ENCODE measurements around the gene FSTL4. TPM values are rescaled to one million over a fixed set of nuclear protein-coding genes. Genes with fewer than 3 reads are reported as not detected.

FSTL4 gene
- total RNA-seq, 2 experiments from 2014 or later = not detected

DNA sequence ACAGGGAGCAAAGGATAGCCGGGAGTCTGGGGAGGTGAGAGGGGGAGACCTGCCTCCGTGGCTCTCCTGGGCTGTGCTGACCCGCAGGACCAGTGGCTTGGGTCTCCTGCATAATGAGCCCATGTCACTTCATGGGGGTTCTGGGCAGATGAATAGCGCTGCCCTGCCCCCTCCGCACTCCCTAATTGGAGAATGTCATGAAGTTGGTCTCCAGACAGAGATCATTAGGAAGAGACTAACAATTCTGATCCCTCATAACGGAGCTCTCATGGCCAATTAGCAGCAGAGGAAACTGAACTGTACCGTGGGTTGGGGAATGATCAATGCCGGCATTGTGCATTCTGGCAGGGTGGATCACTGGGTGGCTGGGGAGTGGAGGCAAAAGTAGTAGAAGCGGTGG lies 186.1 kb downstream of the FSTL4 start:
- H2AFZ ChIP-seq (ENCODE audit: low read length) = no peak overlapping the region
- no TSS peak for BruUV-seq (replicated peaks)
- H3K4me1 ChIP-seq (ENCODE audit: insufficient read depth, low read length, poor library complexity, severe bottlenecking) = peaks cover 9% of the 10 kb centered on the region
- no peaks in the 10 kb centered on the region for H3K36me3 ChIP-seq (ENCODE audit: insufficient read depth, low read length)
- no peaks in the 10 kb centered on the region for H3K9me2 ChIP-seq (ENCODE audit: insufficient read depth, low read length)
- intact Hi-C loops (cut with micrococcal nuclease; ENCODE audit: unreplicated experiment) = no loop called here
- no peak overlapping the region for H3K4me3 ChIP-seq (ENCODE audit: low read depth, low read length, poor library complexity, severe bottlenecking)
- H3K4me2 ChIP-seq (ENCODE audit: low read length) = no peak overlapping the region
- H4K20me1 ChIP-seq (ENCODE audit: insufficient read depth, low read length) = no peaks in the 10 kb centered on the region
- no peak for TF ChIP-seq EZH2phosphoT487 (IDR thresholded peaks at IDR 0.05; ENCODE audit: borderline replicate concordance, low read depth, low read length)
- TF ChIP-seq, protein P1, sequence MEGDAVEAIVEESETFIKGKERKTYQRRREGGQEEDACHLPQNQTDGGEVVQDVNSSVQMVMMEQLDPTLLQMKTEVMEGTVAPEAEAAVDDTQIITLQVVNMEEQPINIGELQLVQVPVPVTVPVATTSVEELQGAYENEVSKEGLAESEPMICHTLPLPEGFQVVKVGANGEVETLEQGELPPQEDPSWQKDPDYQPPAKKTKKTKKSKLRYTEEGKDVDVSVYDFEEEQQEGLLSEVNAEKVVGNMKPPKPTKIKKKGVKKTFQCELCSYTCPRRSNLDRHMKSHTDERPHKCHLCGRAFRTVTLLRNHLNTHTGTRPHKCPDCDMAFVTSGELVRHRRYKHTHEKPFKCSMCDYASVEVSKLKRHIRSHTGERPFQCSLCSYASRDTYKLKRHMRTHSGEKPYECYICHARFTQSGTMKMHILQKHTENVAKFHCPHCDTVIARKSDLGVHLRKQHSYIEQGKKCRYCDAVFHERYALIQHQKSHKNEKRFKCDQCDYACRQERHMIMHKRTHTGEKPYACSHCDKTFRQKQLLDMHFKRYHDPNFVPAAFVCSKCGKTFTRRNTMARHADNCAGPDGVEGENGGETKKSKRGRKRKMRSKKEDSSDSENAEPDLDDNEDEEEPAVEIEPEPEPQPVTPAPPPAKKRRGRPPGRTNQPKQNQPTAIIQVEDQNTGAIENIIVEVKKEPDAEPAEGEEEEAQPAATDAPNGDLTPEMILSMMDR (conservative IDR thresholded peaks at IDR 0.05; ENCODE audit: low read length) = no peak
- DNase-seq (ENCODE audit: low spot score) = no peak
- no peak overlapping the region for H3K27ac ChIP-seq (ENCODE audit: low read depth, low read length, poor library complexity, severe bottlenecking)
- POLR2A ChIA-PET = no interaction called here
- H3K79me2 ChIP-seq (ENCODE audit: insufficient read depth, low read depth, low read length) = no peaks in the 10 kb centered on the region
- H3K9me3 ChIP-seq (ENCODE audit: low read length) = no peaks in the 10 kb centered on the region
- CTCF ChIA-PET (ENCODE audit: unreplicated experiment) = no interaction called here

DNA sequence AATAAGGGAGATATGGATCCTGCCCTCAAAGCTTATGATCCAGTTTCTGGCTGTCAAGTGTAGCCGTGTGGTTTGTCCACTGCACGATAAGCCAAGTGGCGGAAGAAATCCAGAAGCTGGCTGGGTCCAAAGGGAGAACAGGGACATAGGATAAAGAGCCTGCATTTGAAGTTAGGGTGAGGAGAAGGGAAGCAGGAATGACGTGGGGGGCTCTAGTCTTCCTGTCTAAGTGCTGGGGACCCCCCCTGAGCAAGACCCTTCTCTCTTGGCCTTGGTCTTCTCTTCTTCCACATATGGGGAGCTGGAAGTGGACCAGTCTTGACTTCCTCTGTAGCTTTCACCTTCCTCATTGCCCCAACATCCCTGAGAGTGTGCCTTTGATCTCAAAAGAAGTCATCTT lies 186.6 kb downstream of the FSTL4 start:
- intact Hi-C loops (cut with micrococcal nuclease; ENCODE audit: unreplicated experiment) = no loop called here
- no TSS peak for BruUV-seq (replicated peaks)
- POLR2A ChIA-PET = no interaction called here

DNA sequence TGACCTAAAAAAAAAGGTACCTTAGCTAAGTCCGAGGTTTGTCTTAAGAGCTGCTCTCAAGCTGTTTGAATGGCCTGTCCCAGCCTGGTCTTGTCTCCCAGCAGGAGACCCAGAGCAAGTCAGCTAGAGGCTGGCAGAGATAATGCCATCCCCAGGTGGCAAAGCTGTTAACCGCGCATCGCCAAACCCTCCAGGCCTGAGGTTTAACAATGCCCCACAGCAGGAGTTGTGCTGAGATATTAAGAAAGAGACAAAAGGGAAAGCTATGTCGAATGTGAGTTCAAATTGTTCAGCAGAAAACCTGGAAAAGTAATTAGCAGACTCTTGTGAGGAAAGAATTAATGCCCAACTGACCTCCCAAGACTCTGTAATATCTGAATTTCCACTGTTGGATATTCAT lies 187.1 kb downstream of the FSTL4 start:
- DNase-seq (ENCODE audit: low spot score) = no peak
- CTCF ChIA-PET (ENCODE audit: unreplicated experiment) = interaction anchor here (0.5 to 0.6 kb wide), 2 partner anchors 445 to 579 kb away, joined by 3 read pairs; no protein-coding TSS in a partner anchor
- no peaks in the 10 kb centered on the region for H3K9me3 ChIP-seq (ENCODE audit: low read length)
- H3K4me1 ChIP-seq (ENCODE audit: insufficient read depth, low read length, poor library complexity, severe bottlenecking) = peaks cover 9% of the 10 kb centered on the region
- H2AFZ ChIP-seq (ENCODE audit: low read length) = no peak overlapping the region
- POLR2A ChIA-PET = interaction anchor here (0.6 to 0.7 kb wide), 2 partner anchors 14 to 602 kb away, joined by 3 read pairs; no protein-coding TSS in a partner anchor
- BruUV-seq (replicated peaks) = no TSS peak
- intact Hi-C loops (cut with micrococcal nuclease; ENCODE audit: unreplicated experiment) = no loop called here
- no peak overlapping the region for H3K27ac ChIP-seq (ENCODE audit: low read depth, low read length, poor library complexity, severe bottlenecking)
- H3K36me3 ChIP-seq (ENCODE audit: insufficient read depth, low read length) = no peaks in the 10 kb centered on the region
- H3K4me2 ChIP-seq (ENCODE audit: low read length) = no peak overlapping the region
- TF ChIP-seq, protein P1 (conservative IDR thresholded peaks at IDR 0.05; ENCODE audit: low read length) = no peak
- TF ChIP-seq EZH2phosphoT487 (IDR thresholded peaks at IDR 0.05; ENCODE audit: borderline replicate concordance, low read depth, low read length) = no peak
- no peaks in the 10 kb centered on the region for H3K79me2 ChIP-seq (ENCODE audit: insufficient read depth, low read depth, low read length)
- no peaks in the 10 kb centered on the region for H3K9me2 ChIP-seq (ENCODE audit: insufficient read depth, low read length)
- H4K20me1 ChIP-seq (ENCODE audit: insufficient read depth, low read length) = no peaks in the 10 kb centered on the region
- no peak overlapping the region for H3K4me3 ChIP-seq (ENCODE audit: low read depth, low read length, poor library complexity, severe bottlenecking)

More for the DNA sequence above, 186.6 kb downstream of the FSTL4 start:
- no peak overlapping the region for H3K4me3 ChIP-seq (ENCODE audit: low read depth, low read length, poor library complexity, severe bottlenecking)
- no peaks in the 10 kb centered on the region for H3K36me3 ChIP-seq (ENCODE audit: insufficient read depth, low read length)
- peaks cover 9% of the 10 kb centered on the region for H3K4me1 ChIP-seq (ENCODE audit: insufficient read depth, low read length, poor library complexity, severe bottlenecking)
- no peak for TF ChIP-seq EZH2phosphoT487 (IDR thresholded peaks at IDR 0.05; ENCODE audit: borderline replicate concordance, low read depth, low read length)
- CTCF ChIA-PET (ENCODE audit: unreplicated experiment) = no interaction called here
- H3K79me2 ChIP-seq (ENCODE audit: insufficient read depth, low read depth, low read length) = no peaks in the 10 kb centered on the region
- no peaks in the 10 kb centered on the region for H3K9me3 ChIP-seq (ENCODE audit: low read length)
- no peak overlapping the region for H3K4me2 ChIP-seq (ENCODE audit: low read length)
- no peaks in the 10 kb centered on the region for H4K20me1 ChIP-seq (ENCODE audit: insufficient read depth, low read length)
- no peak overlapping the region for H3K27ac ChIP-seq (ENCODE audit: low read depth, low read length, poor library complexity, severe bottlenecking)
- no peaks in the 10 kb centered on the region for H3K9me2 ChIP-seq (ENCODE audit: insufficient read depth, low read length)
- no peak for DNase-seq (ENCODE audit: low spot score)
- no peak overlapping the region for H2AFZ ChIP-seq (ENCODE audit: low read length)
